GM12892 (cell line): ENCODE results near the gene MSL2.
"Not testable (repeated sequence)": the region's sequence is repeated elsewhere in the genome, so short reads cannot be mapped to it uniquely, and the experiment has no call there.

Experiments
- DNase-seq: peaks from one replicate; pipeline ENCODE4 v3.0.0; 2011; ENCODE audit not compliant: insufficient read length
- FAIRE-seq: peaks from 2 replicates; lab custom pipeline; 2011; peaks lifted over from hg19 to GRCh38; lab: Jason Lieb, UNC
- POLR2A ChIP-seq: IDR thresholded peaks from 2 replicates; pipeline ENCODE4 v1.6.1; 2011; ENCODE audit warnings: low read depth, low read length, control low read depth
- POLR2AphosphoS5 ChIP-seq: IDR thresholded peaks from 2 replicates; pipeline ENCODE4 v1.6.1; 2011; ENCODE audit warnings: low read depth, low read length, control low read depth
- TAF1 ChIP-seq: IDR thresholded peaks from 2 replicates; pipeline ENCODE4 v1.6.1; 2011; ENCODE audit warnings: low read depth, mild to moderate bottlenecking, control low read depth, low read length, borderline replicate concordance

Gene MSL2

GRCh38 chr3:136162322-136162721 lies 33.8 kb downstream of the MSL2 start:
- TF ChIP-seq TAF1 (no peak), POLR2AphosphoS5 (no peak), POLR2A (no peak)
- no peak for FAIRE-seq
- no peak for DNase-seq

GRCh38 chr3:136161516-136161915 lies 34.6 kb downstream of the MSL2 start:
- FAIRE-seq (no peak), DNase-seq (no peak)
- TF ChIP-seq POLR2AphosphoS5: no peak
- no peak for TF ChIP-seq TAF1

- DNase-seq (no peak), FAIRE-seq (no peak)
- TF ChIP-seq POLR2A (no peak), POLR2AphosphoS5 (no peak), TAF1 (no peak)
Measured at GRCh38 chr3:136152963-136153362, 43.2 kb downstream of the MSL2 start.

- TF ChIP-seq POLR2A: no peak
- TF ChIP-seq TAF1: no peak
- no peak for TF ChIP-seq POLR2AphosphoS5
- DNase-seq: no peak
- FAIRE-seq: no peak
Measured at GRCh38 chr3:136152176-136152843, 43.8 kb downstream of the MSL2 start.

- no peak for FAIRE-seq
- DNase-seq: no peak
- TF ChIP-seq POLR2A (0 out of 2 replicates have a peak, but pooled peaks have one; percentile 17), POLR2AphosphoS5 (no peak)
Measured at GRCh38 chr3:136151219-136151618, 44.9 kb downstream of the MSL2 start.

GRCh38 chr3:136149667-136150066 lies 46.5 kb downstream of the MSL2 start:
- FAIRE-seq: peak; percentile 53
- TF ChIP-seq TAF1 (no peak), POLR2A (no peak), POLR2AphosphoS5 (no peak)
- no peak for DNase-seq

GRCh38 chr3:136146981-136147729 lies 49.0 kb downstream of the MSL2 start:
- FAIRE-seq (no peak), DNase-seq (no peak)
- TF ChIP-seq POLR2A: no peak
- TF ChIP-seq TAF1: no peak
- TF ChIP-seq POLR2AphosphoS5: no peak

- FAIRE-seq, DNase-seq: not testable (repeated sequence)
- TF ChIP-seq POLR2A: 0 out of 2 replicates have a peak, but pooled peaks have one; percentile 3
Measured at GRCh38 chr3:136144397-136144796, 51.7 kb downstream of the MSL2 start.

- no peak for FAIRE-seq
- DNase-seq: no peak
- TF ChIP-seq POLR2AphosphoS5: no peak
- TF ChIP-seq POLR2A: no peak
- TF ChIP-seq TAF1: no peak
Measured at GRCh38 chr3:136142592-136142991, 53.5 kb downstream of the MSL2 start.

- DNase-seq (no peak), FAIRE-seq (no peak)
- TF ChIP-seq POLR2A (no peak), TAF1 (no peak), POLR2AphosphoS5 (no peak)
Measured at GRCh38 chr3:136141891-136142290, 54.2 kb downstream of the MSL2 start.

- TF ChIP-seq POLR2A (no peak), TAF1 (no peak), POLR2AphosphoS5 (no peak)
- no peak for FAIRE-seq
- no peak for DNase-seq
Measured at GRCh38 chr3:136141291-136141785, 54.8 kb downstream of the MSL2 start.

GRCh38 chr3:136136454-136136853 lies 59.7 kb downstream of the MSL2 start:
- DNase-seq (no peak), FAIRE-seq (no peak)
- no peak for TF ChIP-seq TAF1
- no peak for TF ChIP-seq POLR2A
- TF ChIP-seq POLR2AphosphoS5: no peak
